Neural crest cell (in vitro differentiated cells): ENCODE measurements around the gene SYTL3. TPM values are rescaled to one million over a fixed set of nuclear protein-coding genes. Genes with fewer than 3 reads are reported as not detected.

ENCODE experiments used
- DNase-seq: peaks from one replicate; pipeline ENCODE4 v3.0.0; 2021; ENCODE audit warnings: low read depth, mixed read lengths, low spot score
- H3K27ac Mint-ChIP-seq: one replicate; pipeline ENCODE4 v1.8.0; 2021; ENCODE audit warnings: mild to moderate bottlenecking, mixed read lengths; ENCODE audit not compliant: unreplicated experiment
- H3K27me3 Mint-ChIP-seq: 2 replicates; pipeline ENCODE4 v1.8.0; 2021; ENCODE audit warnings: low read depth, mild to moderate bottlenecking, mixed read lengths
- H3K36me3 Mint-ChIP-seq: 2 replicates; pipeline ENCODE4 v1.8.0; 2021; ENCODE audit warnings: low read depth, mild to moderate bottlenecking, mixed read lengths
- H3K4me1 Mint-ChIP-seq: 2 replicates; pipeline ENCODE4 v1.8.0; 2021; ENCODE audit warnings: mixed read lengths
- H3K4me3 Mint-ChIP-seq: one replicate; pipeline ENCODE4 v1.8.0; 2021; ENCODE audit warnings: mild to moderate bottlenecking, mixed read lengths
- H3K9me3 Mint-ChIP-seq: 2 replicates; pipeline ENCODE4 v1.8.0; 2021; ENCODE audit warnings: mixed read lengths
- CTCF ChIP-seq: fragments of 200-600 bp; sonication (generic); conservative IDR thresholded peaks from 2 replicates; pipeline ENCODE4 v1.5.0; 2021; ENCODE audit warnings: antibody characterized with exemption, mild to moderate bottlenecking
- total RNA-seq: library from RNA; stranded (reverse); gene quantifications from 2 replicates; pipeline ENCODE4 v1.2.1, GENCODE V29; 2021

Gene SYTL3
- total RNA-seq, 1 donor from 2014 or later: 0.28 TPM

GRCh38 chr6:158777510-158777909 lies 127.7 kb downstream of the SYTL3 start:
- H3K4me3 Mint-ChIP-seq: no peak overlapping the region
- H3K36me3 Mint-ChIP-seq: peaks cover 34% of the 10 kb centered on the region
- no peak for DNase-seq
- H3K27ac Mint-ChIP-seq: no peak overlapping the region
- H3K4me1 Mint-ChIP-seq: peaks cover 9% of the 10 kb centered on the region
- H3K9me3 Mint-ChIP-seq: no peaks in the 10 kb centered on the region
- no peaks in the 10 kb centered on the region for H3K27me3 Mint-ChIP-seq
- no peak for TF ChIP-seq CTCF

- no peak for TF ChIP-seq CTCF
- Mint-ChIP-seq H3K27me3 (no peaks in the 10 kb centered on the region), H3K4me3 (no peak overlapping the region), H3K36me3 (peaks cover 37% of the 10 kb centered on the region), H3K9me3 (no peaks in the 10 kb centered on the region), H3K4me1 (peaks cover 9% of the 10 kb centered on the region), H3K27ac (no peak overlapping the region)
- no peak for DNase-seq
These were observed 128.2 kb downstream of the SYTL3 start for GRCh38 chr6:158778005-158778527.

GRCh38 chr6:158780246-158780884 lies 130.5 kb downstream of the SYTL3 start:
- Mint-ChIP-seq H3K27me3 (no peaks in the 10 kb centered on the region), H3K4me3 (no peak overlapping the region), H3K9me3 (no peaks in the 10 kb centered on the region), H3K4me1 (no peaks in the 10 kb centered on the region), H3K27ac (no peak overlapping the region), H3K36me3 (peaks cover 30% of the 10 kb centered on the region)
- DNase-seq: no peak
- no peak for TF ChIP-seq CTCF

DNA sequence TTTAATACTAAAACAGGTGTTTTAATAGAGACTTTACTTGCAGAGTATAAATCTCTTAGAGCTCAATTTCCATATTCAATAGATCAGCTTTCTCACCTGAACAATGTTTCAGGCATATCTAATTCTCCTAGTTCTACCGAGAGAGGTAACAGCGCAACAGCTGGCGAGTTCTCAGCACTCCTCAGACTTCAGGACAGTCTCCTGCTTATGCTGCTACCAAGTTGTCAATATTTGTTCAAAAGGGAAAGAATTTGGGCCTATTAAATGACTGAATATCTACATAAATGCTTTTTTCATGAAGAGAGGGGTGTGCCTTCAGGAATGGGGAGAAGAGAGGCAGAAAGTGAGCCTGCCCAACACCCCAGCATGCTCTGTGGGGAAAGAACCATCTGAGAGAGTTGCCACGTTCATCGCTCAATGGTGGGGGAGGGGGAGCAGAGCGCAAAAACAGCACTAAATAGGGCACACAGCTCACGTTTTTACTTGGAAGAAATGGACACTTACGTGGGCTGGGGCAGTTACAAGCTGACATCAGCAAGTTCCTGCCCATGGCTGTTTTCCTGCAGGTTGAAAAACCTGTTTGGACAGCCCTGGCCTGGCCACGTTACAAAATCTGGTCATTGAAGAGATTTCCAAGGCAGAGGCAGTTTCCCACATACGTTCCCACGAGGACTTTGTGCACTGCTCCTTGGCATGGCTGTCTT lies 131.3 kb downstream of the SYTL3 start:
- Mint-ChIP-seq H3K4me1 (no peaks in the 10 kb centered on the region), H3K27me3 (no peaks in the 10 kb centered on the region), H3K36me3 (peaks cover 32% of the 10 kb centered on the region), H3K9me3 (no peaks in the 10 kb centered on the region), H3K27ac (no peak overlapping the region), H3K4me3 (no peak overlapping the region)
- no peak for DNase-seq
- TF ChIP-seq CTCF: no peak

- Mint-ChIP-seq H3K4me3 (no peak overlapping the region), H3K4me1 (no peaks in the 10 kb centered on the region), H3K9me3 (no peaks in the 10 kb centered on the region), H3K27ac (no peak overlapping the region), H3K27me3 (no peaks in the 10 kb centered on the region), H3K36me3 (peaks cover 30% of the 10 kb centered on the region)
- TF ChIP-seq CTCF: no peak
- no peak for DNase-seq
These were observed 132.0 kb downstream of the SYTL3 start for GRCh38 chr6:158781692-158782373.
